Lower lobe of right lung (tissue), 2 donors: ENCODE data around the gene HDAC4. TPM values are rescaled to one million over a fixed set of nuclear protein-coding genes. Genes with fewer than 3 reads are reported as not detected.
A peak's percentile ranks its signal among the peaks of the same experiment; 100 is the strongest.

Source experiments
- ATAC-seq, 2 donors: fragments of 200-7000 bp; cut with Tn5 transposase; one replicate each; pipeline ENCODE4 v1.9.1; 2020 to 2022; ENCODE audit warnings: mild to moderate bottlenecking in 2 of 2, moderate library complexity in 2 of 2
- DNase-seq: peaks from one replicate; pipeline ENCODE4 v3.0.0-alpha.2; 2020
- H3K27ac ChIP-seq: fragments of 200-600 bp; one replicate; pipeline ENCODE4 v1.8.0; 2022
- H3K27me3 ChIP-seq: fragments of 200-600 bp; one replicate; pipeline ENCODE4 v1.8.0; 2022; ENCODE audit warnings: low read depth
- H3K36me3 ChIP-seq: fragments of 200-600 bp; one replicate; pipeline ENCODE4 v1.8.0; 2022; ENCODE audit warnings: mild to moderate bottlenecking
- H3K4me1 ChIP-seq: fragments of 200-600 bp; one replicate; pipeline ENCODE4 v1.8.0; 2022
- H3K4me3 ChIP-seq: fragments of 200-600 bp; one replicate; pipeline ENCODE4 v1.8.0; 2022; ENCODE audit warnings: mild to moderate bottlenecking
- H3K9me3 ChIP-seq: fragments of 200-600 bp; one replicate; pipeline ENCODE4 v1.8.0; 2022
- CTCF ChIP-seq: fragments of 200-600 bp; IDR thresholded peaks from one replicate; pipeline ENCODE4 v1.8.0; 2022; ENCODE audit warnings: antibody characterized with exemption, mild to moderate bottlenecking
- intact Hi-C: fragments of 100-400 bp; cut with DNase I; formaldehyde crosslinking; loops from one replicate; pipeline ENCODE4 v1.11.0; 2022
- total RNA-seq: library from RNA; stranded (reverse); fragmentation: NEBNext Ultra II Directional; extraction: Animal tissue kit (Norgen Biotek cat#: 25700); gene quantifications from one replicate; pipeline ENCODE4 v1.2.1, GENCODE V29; 2021
- donor health status: DM: no; HTN: yes; CAD: no; lungs with severe emphysema.

HDAC4 gene
- total RNA-seq, 1 donor from 2014 or later: 44.9 TPM

- no peak overlapping the region for H3K4me3 ChIP-seq
- no peaks in the 10 kb centered on the region for H3K4me1 ChIP-seq
- ATAC-seq (no peak), DNase-seq (no peak)
- peaks cover 50% of the 10 kb centered on the region for H3K36me3 ChIP-seq
- intact Hi-C loops: no loop called here
- no peak overlapping the region for H3K27ac ChIP-seq
- TF ChIP-seq CTCF: no peak
- peaks cover 8% of the 10 kb centered on the region for H3K9me3 ChIP-seq
- H3K27me3 ChIP-seq: no peaks in the 10 kb centered on the region
These were observed 345.9 kb downstream of the HDAC4 start for GRCh38 chr2:239054921-239055320.

- DNase-seq (no peak), ATAC-seq (peak; percentile 14 to 38)
- Histone ChIP-seq H3K9me3 (peaks cover 8% of the 10 kb centered on the region), H3K4me1 (no peaks in the 10 kb centered on the region), H3K4me3 (no peak overlapping the region), H3K27ac (no peak overlapping the region), H3K27me3 (no peaks in the 10 kb centered on the region), H3K36me3 (peaks cover 48% of the 10 kb centered on the region)
- intact Hi-C loops: no loop called here
- TF ChIP-seq CTCF: no peak
These were observed 346.9 kb downstream of the HDAC4 start for GRCh38 chr2:239053801-239054503.

GRCh38 chr2:239052798-239053665, 347.8 kb downstream of the HDAC4 start:
- H3K9me3 ChIP-seq: peaks cover 8% of the 10 kb centered on the region
- H3K36me3 ChIP-seq: peaks cover 48% of the 10 kb centered on the region
- ATAC-seq (no peak), DNase-seq (no peak)
- H3K4me1 ChIP-seq: no peaks in the 10 kb centered on the region
- intact Hi-C loops: no loop called here
- H3K27me3 ChIP-seq: no peaks in the 10 kb centered on the region
- TF ChIP-seq CTCF: no peak
- no peak overlapping the region for H3K27ac ChIP-seq
- H3K4me3 ChIP-seq: no peak overlapping the region

GRCh38 chr2:239051891-239052445, 348.9 kb downstream of the HDAC4 start:
- Histone ChIP-seq H3K27ac (no peak overlapping the region), H3K4me3 (no peak overlapping the region)

More at GRCh38 chr2:239051891-239052445, 348.9 kb downstream of the HDAC4 start:
- TF ChIP-seq CTCF: no peak
- Histone ChIP-seq H3K36me3 (peaks cover 48% of the 10 kb centered on the region), H3K4me1 (no peaks in the 10 kb centered on the region), H3K27me3 (no peaks in the 10 kb centered on the region), H3K9me3 (no peaks in the 10 kb centered on the region)
- DNase-seq (no peak), ATAC-seq (no peak)
- intact Hi-C loops: no loop called here
